MCF 10A (cell line): ENCODE measurements around the gene TMEM114. TPM values are rescaled to one million over a fixed set of nuclear protein-coding genes. Genes with fewer than 3 reads are reported as not detected.
"Not testable (repeated sequence)": the region's sequence is repeated elsewhere in the genome, so short reads cannot be mapped to it uniquely, and the experiment has no call there.

Source experiments
- BruUV-seq: library from RNA; stranded (reverse); fragments of 400-500 nt; replicated peaks from 2 replicates; lab custom pipeline; 2021; lab: Mats Ljungman, UMichigan
- CTCF ChIA-PET: fragments of 300-600 bp; sonication (Branson Sonifier 250); formaldehyde crosslinking; extraction: SDS; loops from one replicate; lab custom pipeline; 2021; ENCODE audit warnings: antibody characterized with exemption, inconsistent platforms; lab: Yijun Ruan, JAX
- POLR2A ChIA-PET: fragments of 300-600, 350-650 bp; sonication (Branson Sonifier 250); formaldehyde crosslinking; extraction: SDS; loops from one replicate; lab custom pipeline; 2020; ENCODE audit warnings: antibody characterized with exemption, inconsistent platforms; lab: Yijun Ruan, JAX
- DNase-seq: peaks from one replicate; pipeline ENCODE4 v3.0.0-alpha.2; 2018; ENCODE audit not compliant: unreplicated experiment
- H3K27ac Mint-ChIP-seq: one replicate; pipeline ENCODE4 v1.8.0; 2022; ENCODE audit warnings: mild to moderate bottlenecking, low read depth, mixed read lengths; ENCODE audit not compliant: unreplicated experiment
- H3K27me3 Mint-ChIP-seq: one replicate; pipeline ENCODE4 v1.8.0; 2022; ENCODE audit warnings: mixed read lengths; ENCODE audit not compliant: insufficient read depth, unreplicated experiment
- H3K36me3 Mint-ChIP-seq: one replicate; pipeline ENCODE4 v1.8.0; 2022; ENCODE audit warnings: mild to moderate bottlenecking, moderate library complexity, mixed read lengths; ENCODE audit not compliant: insufficient read depth, unreplicated experiment
- H3K4me1 Mint-ChIP-seq: one replicate; pipeline ENCODE4 v1.8.0; 2022; ENCODE audit warnings: mixed read lengths; ENCODE audit not compliant: insufficient read depth, unreplicated experiment
- H3K4me3 Mint-ChIP-seq: one replicate; pipeline ENCODE4 v1.8.0; 2022; ENCODE audit warnings: mild to moderate bottlenecking, moderate library complexity, mixed read lengths; ENCODE audit not compliant: unreplicated experiment
- H3K9me3 Mint-ChIP-seq: one replicate; pipeline ENCODE4 v1.8.0; 2022; ENCODE audit warnings: mixed read lengths; ENCODE audit not compliant: unreplicated experiment
- CTCF ChIP-seq: fragments of 200-600 bp; IDR thresholded peaks from one replicate; pipeline ENCODE4 v1.8.0; 2022; ENCODE audit warnings: antibody characterized with exemption, mild to moderate bottlenecking; ENCODE audit not compliant: unreplicated experiment
- intact Hi-C: fragments of 100-400 bp; cut with micrococcal nuclease; formaldehyde crosslinking; loops from 2 replicates; pipeline ENCODE4 v1.14.1; 2022
- total RNA-seq: library from RNA; stranded (reverse); gene quantifications from 2 replicates; pipeline ENCODE4 v1.2.3, GENCODE V29; 2022

Gene TMEM114
- total RNA-seq, 1 experiment from 2014 or later: not detected

GRCh38 chr16:8568231-8568617 is 22.1 kb downstream of the TMEM114 start:
- no peak overlapping the region for H3K4me3 Mint-ChIP-seq
- no peak for TF ChIP-seq CTCF
- ChIA-PET POLR2A (interaction anchor here (0.6 to 0.8 kb wide), 2 partner anchors 81 to 86 kb away, joined by 3 read pairs; no protein-coding TSS in a partner anchor), CTCF (interaction anchor here (0.6 to 5.5 kb wide), 19 partner anchors 9 to 612 kb away, joined by 3 to 60 read pairs (median 4); partner anchors contain the start of genes LITAFD and METTL22)
- DNase-seq: no peak
- H3K27me3 Mint-ChIP-seq: no peaks in the 10 kb centered on the region
- H3K4me1 Mint-ChIP-seq: peaks cover 5% of the 10 kb centered on the region
- no TSS peak for BruUV-seq
- intact Hi-C loops: loop anchor here (5.0 to 10.0 kb wide), 5 partner anchors 54 to 1886 kb away; partner anchors contain the start of gene METTL22
- no peaks in the 10 kb centered on the region for H3K9me3 Mint-ChIP-seq
- no peak overlapping the region for H3K27ac Mint-ChIP-seq
- H3K36me3 Mint-ChIP-seq: no peaks in the 10 kb centered on the region

GRCh38 chr16:8567355-8568230 is 22.7 kb downstream of the TMEM114 start:
- no peaks in the 10 kb centered on the region for H3K9me3 Mint-ChIP-seq
- TF ChIP-seq CTCF: peak; percentile 97
- no peak overlapping the region for H3K27ac Mint-ChIP-seq
- H3K4me3 Mint-ChIP-seq: no peak overlapping the region
- peak; percentile 93 for DNase-seq
- POLR2A ChIA-PET: interaction anchor here (0.6 to 0.8 kb wide), 2 partner anchors 81 to 86 kb away, joined by 3 read pairs; no protein-coding TSS in a partner anchor
- H3K27me3 Mint-ChIP-seq: no peaks in the 10 kb centered on the region
- intact Hi-C loops: loop anchor here (1.0 to 10.0 kb wide), 8 partner anchors 55 to 1885 kb away; partner anchors contain the start of gene METTL22
- no TSS peak for BruUV-seq
- CTCF ChIA-PET: interaction anchor here (0.5 to 5.5 kb wide), 51 partner anchors 8 to 1883 kb away, joined by 3 to 60 read pairs (median 4); partner anchors contain the start of genes LITAFD, METTL22 and TMEM186
- H3K4me1 Mint-ChIP-seq: no peaks in the 10 kb centered on the region
- H3K36me3 Mint-ChIP-seq: no peaks in the 10 kb centered on the region

GRCh38 chr16:8565498-8565897 is 24.8 kb downstream of the TMEM114 start:
- no peak for TF ChIP-seq CTCF
- no peaks in the 10 kb centered on the region for H3K27me3 Mint-ChIP-seq
- H3K27ac Mint-ChIP-seq: no peak overlapping the region
- intact Hi-C loops: loop anchor here (5.0 to 10.0 kb wide), 5 partner anchors 57 to 1883 kb away; partner anchors contain the start of gene METTL22
- no peak overlapping the region for H3K4me3 Mint-ChIP-seq
- no peaks in the 10 kb centered on the region for H3K4me1 Mint-ChIP-seq
- POLR2A ChIA-PET: no interaction called here
- BruUV-seq: no TSS peak
- no peaks in the 10 kb centered on the region for H3K36me3 Mint-ChIP-seq
- no peak for DNase-seq
- CTCF ChIA-PET: interaction anchor here (0.6 to 5.5 kb wide), 6 partner anchors 57 to 1598 kb away, joined by 3 to 60 read pairs (median 20); partner anchors contain the start of genes LITAFD and METTL22
- H3K9me3 Mint-ChIP-seq: no peaks in the 10 kb centered on the region

GRCh38 chr16:8564934-8565345 is 25.4 kb downstream of the TMEM114 start:
- H3K9me3 Mint-ChIP-seq: no peaks in the 10 kb centered on the region
- H3K4me3 Mint-ChIP-seq: no peak overlapping the region
- no peak overlapping the region for H3K27ac Mint-ChIP-seq
- CTCF ChIA-PET: no interaction called here
- H3K27me3 Mint-ChIP-seq: no peaks in the 10 kb centered on the region
- BruUV-seq: no TSS peak
- POLR2A ChIA-PET: no interaction called here
- no peak for DNase-seq
- intact Hi-C loops: loop anchor here (5.0 to 10.0 kb wide), 5 partner anchors 57 to 1883 kb away; partner anchors contain the start of gene METTL22
- no peaks in the 10 kb centered on the region for H3K4me1 Mint-ChIP-seq
- no peak for TF ChIP-seq CTCF
- no peaks in the 10 kb centered on the region for H3K36me3 Mint-ChIP-seq

GRCh38 chr16:8563944-8564540 is 26.3 kb downstream of the TMEM114 start:
- BruUV-seq, CTCF ChIA-PET, H3K4me3 Mint-ChIP-seq, H3K27ac Mint-ChIP-seq, H3K9me3 Mint-ChIP-seq, DNase-seq, H3K36me3 Mint-ChIP-seq, H3K27me3 Mint-ChIP-seq, POLR2A ChIA-PET, H3K4me1 Mint-ChIP-seq: not testable (repeated sequence)
- intact Hi-C loops: loop anchor here (10.0 kb wide), 1 partner anchor 571 kb away; no protein-coding TSS in a partner anchor
